Amniotic stem cell (primary cell): ENCODE measurements around the gene GTF2E1.
"Not testable (repeated sequence)": the region's sequence is repeated elsewhere in the genome, so short reads cannot be mapped to it uniquely, and the experiment has no call there.

Experiments
- DNase-seq: peaks from one replicate; lab custom pipeline; 2025; lab: John Stamatoyannopoulos, UW

The GTF2E1 gene

DNA sequence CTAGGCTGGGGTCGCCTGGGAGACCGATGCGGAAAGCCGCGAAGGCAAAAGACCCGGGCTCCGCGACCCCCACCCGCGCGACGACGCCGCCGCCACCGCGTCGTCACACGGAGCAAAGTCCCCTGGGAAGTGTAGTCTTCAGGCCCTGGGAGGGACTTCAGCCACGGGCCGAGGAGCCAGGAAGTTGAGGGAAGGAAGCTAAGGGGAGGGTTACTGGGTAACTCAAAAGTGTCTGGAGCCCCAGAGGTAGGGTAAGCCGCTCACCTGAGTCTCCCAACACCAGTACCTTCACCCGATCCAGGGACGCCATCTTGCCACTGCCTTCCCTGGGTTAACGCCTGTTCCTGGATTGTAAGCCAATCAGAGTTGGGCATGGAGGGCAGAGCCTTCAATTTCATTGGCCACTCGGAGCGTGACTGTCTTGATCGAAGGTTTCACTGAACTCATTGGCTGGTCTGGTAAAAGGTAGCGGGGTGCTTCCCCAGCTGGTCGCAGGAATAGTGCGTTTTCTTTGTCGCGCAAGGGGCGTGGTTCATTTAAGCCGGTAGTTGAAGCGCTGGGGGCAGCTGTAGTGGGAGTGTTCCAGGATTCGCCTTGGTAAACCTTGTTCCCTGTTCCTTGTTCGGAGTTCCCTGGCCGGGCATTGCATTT, at the start of gene GTF2E1, which contains the start of gene RABL3:
GTF2E1 (plus strand) TSS at position 547 of the 651 bp plus-strand sequence. CDS start 7,809 bp downstream, outside the sequence.
RABL3 (minus strand) TSS at position 319 of the 651 bp plus-strand sequence; CDS start at position 310, 9 bp downstream.
- DNase-seq, result peak; percentile 99

- no peak for DNase-seq
These were observed 48.9 kb upstream of the GTF2E1 start for GRCh38 chr3:120693439-120694171.

DNA sequence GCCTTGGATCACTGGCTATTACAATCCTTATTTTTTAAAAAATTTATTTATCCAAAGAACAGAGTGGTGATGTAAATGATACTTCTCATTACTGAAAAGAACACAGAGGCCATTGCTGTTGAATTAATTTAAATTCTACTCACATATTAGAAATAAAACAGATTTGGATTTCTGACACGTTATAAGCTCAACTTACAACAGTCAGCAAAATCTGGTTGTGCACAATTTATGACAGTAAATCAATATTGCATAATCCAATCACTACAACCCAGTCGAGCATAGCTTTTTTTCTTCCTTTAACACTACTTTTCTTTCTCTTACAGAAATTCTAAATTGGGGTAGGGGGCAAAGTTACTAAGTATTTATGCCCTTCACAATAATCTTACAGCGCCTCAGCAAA, 43.2 kb upstream of the GTF2E1 start:
- no peak for DNase-seq

GRCh38 chr3:120705884-120706582, 36.5 kb upstream of the GTF2E1 start:
- DNase-seq, result no peak

- no peak for DNase-seq
These were observed 35.6 kb upstream of the GTF2E1 start for GRCh38 chr3:120706950-120707349.

GRCh38 chr3:120708408-120708807, 34.1 kb upstream of the GTF2E1 start:
- no peak for DNase-seq

- no peak for DNase-seq
These were observed 32.2 kb upstream of the GTF2E1 start for GRCh38 chr3:120710369-120710768.

GRCh38 chr3:120713262-120713661, 29.3 kb upstream of the GTF2E1 start:
- DNase-seq, result no peak

DNA sequence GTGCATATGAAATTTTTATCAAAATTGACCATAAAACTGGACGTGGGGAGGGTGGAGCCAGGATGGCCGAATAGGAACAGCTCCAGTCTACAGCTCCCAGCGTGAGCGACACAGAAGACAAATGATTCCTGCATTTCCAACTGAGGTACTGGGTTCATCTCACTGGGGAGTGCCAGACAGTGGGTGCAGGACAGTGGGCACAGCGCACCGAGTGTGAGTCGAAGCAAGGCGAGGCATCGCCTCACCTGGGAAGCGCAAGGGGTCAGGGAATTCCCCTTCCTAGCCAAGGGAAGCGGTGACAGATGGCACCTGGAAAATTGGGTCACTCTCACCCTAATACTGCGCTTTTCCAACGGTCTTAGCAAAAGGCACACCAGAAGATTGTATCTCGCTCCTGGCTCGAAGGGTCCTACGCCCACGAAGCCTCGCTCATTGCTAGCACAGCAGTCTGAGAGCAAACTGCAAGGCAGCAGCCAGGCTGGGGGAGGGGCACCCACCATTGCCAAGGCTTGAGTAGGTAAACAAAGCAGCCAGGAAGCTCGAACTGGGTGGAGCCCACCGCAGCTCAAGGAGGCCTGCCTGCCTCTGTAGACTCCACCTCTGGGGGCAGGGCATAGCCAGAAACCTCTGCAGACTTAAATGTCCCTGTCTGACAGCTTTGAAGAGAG, 23.2 kb upstream of the GTF2E1 start:
- not testable (repeated sequence) for DNase-seq

GRCh38 chr3:120726791-120727190, 15.8 kb upstream of the GTF2E1 start:
- DNase-seq, result no peak

DNA sequence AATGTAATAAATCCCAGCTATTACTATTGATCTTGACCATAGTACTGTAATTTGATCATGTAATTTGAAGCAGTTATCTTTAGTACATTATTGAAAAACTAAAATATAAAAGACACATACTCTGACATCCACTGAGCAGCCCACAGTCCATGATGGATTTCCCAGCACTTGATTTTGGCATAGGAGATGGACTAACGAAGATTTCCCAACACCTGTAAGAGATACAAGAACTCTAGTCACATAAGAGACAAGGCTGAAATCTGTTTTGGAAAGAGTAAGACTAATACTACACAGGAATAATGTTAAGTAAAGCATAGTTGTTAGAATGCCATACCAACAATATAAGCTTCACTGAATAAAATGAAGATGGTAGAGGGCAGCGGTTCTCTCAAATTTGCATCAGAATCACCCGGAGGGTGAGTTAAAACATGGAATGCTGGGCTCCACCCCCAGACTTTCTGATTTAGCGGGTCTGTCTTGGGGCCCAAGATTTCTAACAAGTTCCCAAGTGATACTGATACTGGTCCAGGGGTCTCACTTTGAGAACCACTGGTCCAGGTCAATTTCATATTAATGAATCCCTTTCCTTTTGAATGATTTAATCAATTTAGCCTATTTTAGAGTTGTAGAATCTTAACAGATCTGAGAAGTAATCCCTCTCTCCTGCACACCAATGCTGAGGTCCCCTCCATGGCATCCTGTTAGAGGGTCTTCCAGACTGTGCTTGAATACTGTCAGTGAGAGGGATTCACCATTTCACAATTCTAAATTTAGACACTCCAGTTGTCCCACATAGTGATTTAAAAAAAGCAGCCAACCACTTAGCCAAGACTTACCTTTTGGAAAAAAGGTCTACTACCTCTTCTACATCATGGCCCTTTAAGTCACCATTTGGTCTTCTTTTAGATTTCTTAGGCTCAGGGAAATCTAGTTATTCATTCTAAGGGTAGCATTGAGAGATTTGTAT, 11.7 kb upstream of the GTF2E1 start:
- no peak for DNase-seq

GRCh38 chr3:120738006-120738405, 4.5 kb upstream of the GTF2E1 start:
- DNase-seq, result not testable (repeated sequence)

GRCh38 chr3:120741320-120741719, 1.2 kb upstream of the GTF2E1 start:
- no peak for DNase-seq

DNA sequence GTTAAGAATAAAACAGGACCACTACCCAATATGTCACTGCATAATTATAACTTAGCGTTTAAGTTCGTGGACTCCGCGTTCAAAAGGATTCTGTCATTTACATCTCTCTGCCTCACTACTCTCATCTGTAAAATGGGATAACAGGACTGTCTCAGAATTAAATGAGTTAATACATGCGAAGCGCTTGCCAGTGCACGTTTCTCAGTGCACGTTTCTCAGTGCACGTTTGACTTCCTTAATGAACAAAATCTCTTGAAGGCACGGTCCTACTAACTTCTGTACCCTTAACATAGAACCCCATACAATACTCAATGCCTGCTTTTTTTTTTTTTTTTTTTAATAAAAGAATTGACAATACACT, 727 bp upstream of the GTF2E1 start:
- DNase-seq, result no peak

- no peak for DNase-seq
These were observed 363 bp downstream of the GTF2E1 start for GRCh38 chr3:120742849-120743365.

GRCh38 chr3:120743556-120744195, 1.1 kb downstream of the GTF2E1 start:
- no peak for DNase-seq

- DNase-seq, result no peak
These were observed 2.9 kb downstream of the GTF2E1 start for GRCh38 chr3:120745466-120745865.

GRCh38 chr3:120749843-120750242, 7.3 kb downstream of the GTF2E1 start:
- DNase-seq, result no peak

DNA sequence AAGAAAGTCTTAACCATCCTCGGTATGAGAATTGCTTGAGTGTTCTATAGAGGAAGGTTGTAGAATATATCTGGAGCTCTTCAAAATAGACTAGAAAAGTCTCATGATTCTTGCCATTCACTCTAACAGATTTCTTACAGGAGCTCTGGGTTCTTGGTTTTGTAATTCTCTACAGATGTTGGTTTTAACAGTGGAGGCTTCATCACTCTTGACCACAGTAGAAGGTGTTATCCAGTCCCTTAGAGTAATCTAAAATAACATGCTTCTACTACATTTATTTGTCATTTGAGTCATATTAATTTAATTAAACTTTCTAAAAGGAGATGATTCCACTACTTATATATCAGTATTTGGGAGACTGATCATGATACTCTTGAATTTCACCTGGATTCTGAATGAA, 9.7 kb downstream of the GTF2E1 start:
- DNase-seq, result no peak

DNA sequence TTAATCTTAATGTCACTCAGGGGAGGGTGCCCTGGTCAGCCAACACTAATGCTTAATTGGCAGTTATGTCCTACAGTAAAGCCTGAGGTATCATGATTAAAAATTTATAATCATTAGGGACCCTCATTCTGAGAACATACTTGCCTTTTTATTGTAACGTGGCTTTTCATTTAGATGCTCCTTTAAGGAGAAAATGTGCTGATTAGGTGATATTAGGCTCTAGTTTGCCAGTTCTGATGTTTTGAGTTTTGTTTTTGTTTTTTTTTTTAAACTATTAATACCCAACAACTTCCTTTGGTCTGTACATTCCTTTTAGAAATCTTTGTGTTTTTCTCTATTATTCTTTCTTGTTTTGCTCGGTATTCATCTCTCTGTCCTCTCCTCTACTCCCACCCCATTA, 10.3 kb downstream of the GTF2E1 start:
- no peak for DNase-seq
